Measurements from ENCODE around the gene PATJ.

DNA sequence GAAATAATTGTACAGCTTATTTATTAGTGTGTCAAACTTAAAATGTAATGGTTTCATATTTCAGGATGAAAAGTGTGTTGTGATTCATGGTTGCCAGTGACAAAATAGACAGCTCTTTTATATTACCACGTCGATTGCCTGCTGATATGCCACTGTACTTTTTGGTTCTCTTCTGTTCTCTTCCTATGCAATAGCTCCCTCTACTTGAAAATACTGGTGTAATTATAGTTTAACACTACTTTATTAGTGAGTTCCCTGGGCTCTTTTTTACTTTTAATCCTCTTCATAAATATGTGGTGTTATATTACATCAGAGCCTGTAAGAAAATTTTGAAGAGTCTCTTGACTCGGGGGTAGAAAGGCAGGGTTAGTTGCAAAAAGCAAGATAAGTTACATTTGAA lies 111.3 kb downstream of the PATJ start:
- TF ChIP-seq, protein P1, sequence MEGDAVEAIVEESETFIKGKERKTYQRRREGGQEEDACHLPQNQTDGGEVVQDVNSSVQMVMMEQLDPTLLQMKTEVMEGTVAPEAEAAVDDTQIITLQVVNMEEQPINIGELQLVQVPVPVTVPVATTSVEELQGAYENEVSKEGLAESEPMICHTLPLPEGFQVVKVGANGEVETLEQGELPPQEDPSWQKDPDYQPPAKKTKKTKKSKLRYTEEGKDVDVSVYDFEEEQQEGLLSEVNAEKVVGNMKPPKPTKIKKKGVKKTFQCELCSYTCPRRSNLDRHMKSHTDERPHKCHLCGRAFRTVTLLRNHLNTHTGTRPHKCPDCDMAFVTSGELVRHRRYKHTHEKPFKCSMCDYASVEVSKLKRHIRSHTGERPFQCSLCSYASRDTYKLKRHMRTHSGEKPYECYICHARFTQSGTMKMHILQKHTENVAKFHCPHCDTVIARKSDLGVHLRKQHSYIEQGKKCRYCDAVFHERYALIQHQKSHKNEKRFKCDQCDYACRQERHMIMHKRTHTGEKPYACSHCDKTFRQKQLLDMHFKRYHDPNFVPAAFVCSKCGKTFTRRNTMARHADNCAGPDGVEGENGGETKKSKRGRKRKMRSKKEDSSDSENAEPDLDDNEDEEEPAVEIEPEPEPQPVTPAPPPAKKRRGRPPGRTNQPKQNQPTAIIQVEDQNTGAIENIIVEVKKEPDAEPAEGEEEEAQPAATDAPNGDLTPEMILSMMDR (IDR thresholded peaks at IDR 0.05), result no peak
- TF ChIP-seq POLR2AphosphoS5 (IDR thresholded peaks at IDR 0.05) (no peak), POLR2A (IDR thresholded peaks at IDR 0.05) (no peak), EP300 (IDR thresholded peaks at IDR 0.05) (no peak)

Data from stomach (tissue), 4 donors.